Chondrocyte (in vitro differentiated cells): ENCODE results near the gene HSD17B14. TPM values are rescaled to one million over a fixed set of nuclear protein-coding genes. Genes with fewer than 3 reads are reported as not detected.

Experiments used
- DNase-seq: peaks from one replicate; pipeline ENCODE4 v3.0.0; 2021; ENCODE audit warnings: mixed read lengths, low spot score
- H3K27ac Mint-ChIP-seq: one replicate; pipeline ENCODE4 v1.8.0; 2021; ENCODE audit warnings: mild to moderate bottlenecking, moderate library complexity, mixed read lengths; ENCODE audit not compliant: unreplicated experiment
- H3K27me3 Mint-ChIP-seq: 2 replicates; pipeline ENCODE4 v1.8.0; 2021; ENCODE audit warnings: low read depth, mixed read lengths
- H3K36me3 Mint-ChIP-seq: 2 replicates; pipeline ENCODE4 v1.8.0; 2021; ENCODE audit warnings: low read depth, mixed read lengths
- H3K4me1 Mint-ChIP-seq: 2 replicates; pipeline ENCODE4 v1.8.0; 2021; ENCODE audit warnings: low read depth, mild to moderate bottlenecking, mixed read lengths
- H3K4me3 Mint-ChIP-seq: one replicate; pipeline ENCODE4 v1.8.0; 2021; ENCODE audit warnings: mild to moderate bottlenecking, moderate library complexity, mixed read lengths; ENCODE audit not compliant: unreplicated experiment
- H3K9me3 Mint-ChIP-seq: 2 replicates; pipeline ENCODE4 v1.8.0; 2021; ENCODE audit warnings: low read depth, mixed read lengths
- CTCF ChIP-seq: fragments of 200-600 bp; sonication (generic); IDR thresholded peaks from 2 replicates; pipeline ENCODE4 v1.5.0; 2021; ENCODE audit warnings: antibody characterized with exemption, mild to moderate bottlenecking, moderate library complexity
- total RNA-seq: library from RNA; stranded (reverse); gene quantifications from 3 replicates; pipeline ENCODE4 v1.2.1, GENCODE V29; 2021

HSD17B14 gene
- total RNA-seq, 1 donor from 2014 or later = 13.6 TPM

GRCh38 chr19:48841047-48841446, 4.8 kb upstream of the HSD17B14 start:
- no peaks in the 10 kb centered on the region for H3K27me3 Mint-ChIP-seq
- no peaks in the 10 kb centered on the region for H3K9me3 Mint-ChIP-seq
- peaks cover 3% of the 10 kb centered on the region for H3K36me3 Mint-ChIP-seq
- H3K27ac Mint-ChIP-seq = no peak overlapping the region
- no peak for TF ChIP-seq CTCF
- H3K4me3 Mint-ChIP-seq = no peak overlapping the region
- DNase-seq = no peak
- peaks cover 9% of the 10 kb centered on the region for H3K4me1 Mint-ChIP-seq

- DNase-seq = no peak
- H3K36me3 Mint-ChIP-seq = peaks cover 7% of the 10 kb centered on the region
- no peaks in the 10 kb centered on the region for H3K9me3 Mint-ChIP-seq
- peaks cover 19% of the 10 kb centered on the region for H3K4me1 Mint-ChIP-seq
- no peak for TF ChIP-seq CTCF
- no peaks in the 10 kb centered on the region for H3K27me3 Mint-ChIP-seq
- peak overlapping the region; percentile 35 for H3K4me3 Mint-ChIP-seq
- H3K27ac Mint-ChIP-seq = no peak overlapping the region
Measured at GRCh38 chr19:48837687-48838086, 1.4 kb upstream of the HSD17B14 start.

GRCh38 chr19:48837051-48837524, 797 bp upstream of the HSD17B14 start:
- Mint-ChIP-seq H3K27ac (peak overlapping the region; percentile 96), H3K4me1 (peaks cover 19% of the 10 kb centered on the region), H3K27me3 (no peaks in the 10 kb centered on the region), H3K36me3 (peaks cover 10% of the 10 kb centered on the region), H3K9me3 (no peaks in the 10 kb centered on the region), H3K4me3 (peak overlapping the region; percentile 94)
- TF ChIP-seq CTCF = no peak
- no peak for DNase-seq

GRCh38 chr19:48835734-48836088, 580 bp downstream of the HSD17B14 start:
- H3K27ac Mint-ChIP-seq = peak overlapping the region; percentile 96
- peak; percentile 96 for TF ChIP-seq CTCF

GRCh38 chr19:48833977-48834376, 2.3 kb downstream of the HSD17B14 start:
- Mint-ChIP-seq H3K4me1 (peaks cover 19% of the 10 kb centered on the region), H3K9me3 (no peaks in the 10 kb centered on the region), H3K36me3 (peaks cover 13% of the 10 kb centered on the region), H3K27me3 (no peaks in the 10 kb centered on the region), H3K4me3 (no peak overlapping the region), H3K27ac (peak overlapping the region; percentile 0)
- no peak for TF ChIP-seq CTCF
- DNase-seq = no peak

More at GRCh38 chr19:48835734-48836088, 580 bp downstream of the HSD17B14 start:
- no peak for DNase-seq
- peaks cover 19% of the 10 kb centered on the region for H3K4me1 Mint-ChIP-seq
- no peaks in the 10 kb centered on the region for H3K27me3 Mint-ChIP-seq
- peaks cover 13% of the 10 kb centered on the region for H3K36me3 Mint-ChIP-seq
- H3K9me3 Mint-ChIP-seq = no peaks in the 10 kb centered on the region
- peak overlapping the region; percentile 94 for H3K4me3 Mint-ChIP-seq
